Esophagus muscularis mucosa (tissue), 4 donors: Measurements from ENCODE around the gene SAFB2. TPM values are rescaled to one million over a fixed set of nuclear protein-coding genes. Genes with fewer than 3 reads are reported as not detected.

Experiments
- DNase-seq: peaks from one replicate; pipeline ENCODE4 v3.0.0-alpha.2; 2017; ENCODE audit errors: extremely low spot score
- H3K27ac ChIP-seq, 4 donors: fragments of 200-600 bp; sonication (generic); replicated peaks in 1 of 4; 1 replicate in 3 of 4; 2 replicates in 1 of 4; pipeline ENCODE4 v1.5.1; 2016 to 2019; ENCODE audit warnings: mild to moderate bottlenecking in 1 of 4
- H3K27me3 ChIP-seq, 4 donors: fragments of 200-600 bp; sonication (generic); one replicate each; pipeline versions ENCODE4 v1.5.1 to v1.6.0; 2016 to 2019
- H3K36me3 ChIP-seq, 4 donors: fragments of 200-600 bp; sonication (generic); one replicate each; pipeline ENCODE4 v1.5.1; 2016 to 2019
- H3K4me1 ChIP-seq, 4 donors: fragments of 200-600 bp; sonication (generic); one replicate each; pipeline ENCODE4 v1.5.1; 2016 to 2019
- H3K4me3 ChIP-seq, 4 donors: fragments of 200-600 bp; sonication (generic); 1 replicate in 2 of 4; 2 replicates in 2 of 4; pipeline ENCODE4 v1.5.1; 2016 to 2019; ENCODE audit warnings: mild to moderate bottlenecking in 4 of 4, moderate library complexity in 1 of 4
- H3K9me3 ChIP-seq, 4 donors: fragments of 200-600 bp; sonication (generic); 1 replicate in 3 of 4; 2 replicates in 1 of 4; pipeline ENCODE4 v1.5.1; 2016 to 2019
- CTCF ChIP-seq, 3 experiments: fragments of 200-600 bp in 2 of 3; fragments of 450-650 bp in 1 of 3; sonication (generic) in 2 of 3; IDR thresholded peaks; one replicate each; pipeline ENCODE4 v1.5.1; 2017 to 2019; ENCODE audit warnings: antibody characterized with exemption in 3 of 3, mild to moderate bottlenecking in 2 of 3, moderate library complexity in 1 of 3
- EP300 ChIP-seq: sonication (generic); formaldehyde crosslinking; IDR thresholded peaks from one replicate; pipeline ENCODE4 v1.6.1; 2017; ENCODE audit warnings: antibody characterized with exemption
- POLR2A ChIP-seq: fragments of 450-650 bp; IDR thresholded peaks from one replicate; pipeline ENCODE4 v1.6.1; 2017; ENCODE audit warnings: antibody characterized with exemption, moderate library complexity, mild to moderate bottlenecking, low read depth
- POLR2AphosphoS5 ChIP-seq, 2 donors: sonication (generic); formaldehyde crosslinking; IDR thresholded peaks; one replicate each; pipeline ENCODE4 v1.6.1; 2017; ENCODE audit warnings: antibody characterized with exemption in 2 of 2
- WGBS: methylation state at CpG from one replicate; pipeline ENCODE4 v1.1.5; 2018; 5-methylcytosine and 5-hydroxymethylcytosine counted together
- intact Hi-C: fragments of 100-400 bp; cut with DNase I; formaldehyde crosslinking; loops from one replicate; pipeline ENCODE4 v1.15.1; 2023
- total RNA-seq, 4 donors: library from RNA; depleted of rRNA; stranded (reverse); fragments of >200 nt; gene quantifications; one replicate each; pipeline versions ENCODE4 v1.1.0 to v1.2.1, GENCODE V29; 2016

SAFB2 gene
- total RNA-seq, 4 donors from 2014 or later, result 31.1 to 57.8 (median 42.7) TPM

- no peak overlapping the region for H3K4me3 ChIP-seq
- no peaks in the 10 kb centered on the region for H3K27me3 ChIP-seq
- peaks cover 61 to 86% (median 84%) of the 10 kb centered on the region in 4 donors for H3K4me1 ChIP-seq
- TF ChIP-seq POLR2AphosphoS5 (IDR thresholded peaks at IDR 0.05), result no peak
- no peak for TF ChIP-seq EP300
- no peak for TF ChIP-seq CTCF (IDR thresholded peaks at IDR 0.05)
- no peak for TF ChIP-seq POLR2A
- H3K9me3 ChIP-seq, result no peaks in the 10 kb centered on the region
- WGBS, result 36% methylated on average over 6 of the region's 6 CpGs
- DNase-seq, result peak; percentile 93
- intact Hi-C loops, result no loop called here
- H3K27ac ChIP-seq, result peak overlapping the region in 3 of 4 donors; percentile 16 to 49 (median 29)
- H3K36me3 ChIP-seq, result peaks cover 7 to 46% (median 41%) of the 10 kb centered on the region in 4 donors
These were observed 4.9 kb upstream of the SAFB2 start for GRCh38 chr19:5627395-5627904.

- Histone ChIP-seq H3K9me3 (no peaks in the 10 kb centered on the region), H3K4me1 (peaks cover 53 to 81% (median 76%) of the 10 kb centered on the region in 4 donors), H3K36me3 (peaks cover 7 to 47% (median 45%) of the 10 kb centered on the region in 4 donors), H3K27me3 (no peaks in the 10 kb centered on the region), H3K4me3 (peak overlapping the region in 2 of 4 donors; percentile 5 to 85), H3K27ac (peak overlapping the region in 2 of 4 donors; percentile 97 to 98)
- 74% methylated on average over 12 of the region's 12 CpGs for WGBS
- intact Hi-C loops, result no loop called here
- no peak for TF ChIP-seq POLR2AphosphoS5 (IDR thresholded peaks at IDR 0.05)
- TF ChIP-seq CTCF (IDR thresholded peaks at IDR 0.05), result no peak
- no peak for DNase-seq
These were observed 3.1 kb upstream of the SAFB2 start for GRCh38 chr19:5625641-5626040.

GRCh38 chr19:5624741-5625278 lies 2.2 kb upstream of the SAFB2 start:
- intact Hi-C loops, result loop anchor here (5.0 kb wide), 1 partner anchor 57 kb away; the partner anchor contains the start of genes HSD11B1L and MICOS13
- Histone ChIP-seq H3K27ac (peak overlapping the region; percentile 96 to 98 (median 96)), H3K36me3 (peaks cover 7 to 53% (median 51%) of the 10 kb centered on the region in 4 donors), H3K4me1 (peaks cover 57 to 82% (median 76%) of the 10 kb centered on the region in 4 donors), H3K9me3 (no peaks in the 10 kb centered on the region), H3K27me3 (no peaks in the 10 kb centered on the region), H3K4me3 (peak overlapping the region; percentile 85 to 98 (median 88))
- DNase-seq, result no peak
- no peak for TF ChIP-seq EP300
- TF ChIP-seq POLR2A, result no peak
- TF ChIP-seq POLR2AphosphoS5 (IDR thresholded peaks at IDR 0.05), result no peak
- WGBS, result 31% methylated on average over 8 of the region's 8 CpGs

GRCh38 chr19:5624018-5624663 lies 1.6 kb upstream of the SAFB2 start:
- intact Hi-C loops, result loop anchor here (5.0 kb wide), 1 partner anchor 58 kb away; the partner anchor contains the start of genes HSD11B1L and MICOS13
- Histone ChIP-seq H3K27me3 (no peaks in the 10 kb centered on the region), H3K9me3 (no peaks in the 10 kb centered on the region), H3K36me3 (peaks cover 7 to 56% (median 47%) of the 10 kb centered on the region in 4 donors), H3K4me3 (peak overlapping the region; percentile 85 to 98 (median 88)), H3K27ac (peak overlapping the region; percentile 96 to 98 (median 96)), H3K4me1 (peaks cover 62 to 82% (median 76%) of the 10 kb centered on the region in 4 donors)
- no peak for DNase-seq
- TF ChIP-seq POLR2A (no peak), CTCF (IDR thresholded peaks at IDR 0.05) (no peak)
- WGBS, result 3% methylated on average over 20 of the region's 20 CpGs

GRCh38 chr19:5623397-5624017 lies 931 bp upstream of the SAFB2 start:
- Histone ChIP-seq H3K27me3 (no peaks in the 10 kb centered on the region), H3K27ac (peak overlapping the region; percentile 96 to 98 (median 96)), H3K4me3 (peak overlapping the region; percentile 85 to 98 (median 88)), H3K9me3 (no peaks in the 10 kb centered on the region), H3K4me1 (peaks cover 69 to 82% (median 76%) of the 10 kb centered on the region in 4 donors), H3K36me3 (peaks cover 7 to 55% (median 47%) of the 10 kb centered on the region in 4 donors)
- TF ChIP-seq POLR2AphosphoS5 (IDR thresholded peaks at IDR 0.05) (no peak), POLR2A (no peak)
- WGBS, result under 1% methylated on average over 30 of the region's 50 CpGs
- no peak for DNase-seq
- intact Hi-C loops, result loop anchor here (5.0 kb wide), 1 partner anchor 59 kb away; the partner anchor contains the start of genes HSD11B1L and MICOS13
